Endothelial cell of umbilical vein (primary cell): ENCODE data around the gene GCSH.

ENCODE experiments used
- CTCF ChIP-seq, 2 donors: IDR thresholded peaks; 1 replicate in 1 of 2; 2 replicates in 1 of 2; pipeline ENCODE4 v1.5.1; 2011; ENCODE audit warnings: low read length in 2 of 2, mild to moderate bottlenecking in 2 of 2, moderate library complexity in 2 of 2, control low read depth in 1 of 2, inconsistent platforms in 1 of 2, low read depth in 1 of 2; ENCODE audit not compliant: insufficient read depth in 1 of 2; ENCODE audit errors: extremely low read depth in 1 of 2
- FOS ChIP-seq: IDR thresholded peaks from 2 replicates; pipeline ENCODE4 v1.6.1; 2011; ENCODE audit warnings: mild to moderate bottlenecking, low read length, moderate library complexity, borderline replicate concordance; ENCODE audit not compliant: insufficient read depth
- POLR2A ChIP-seq: IDR thresholded peaks from 2 replicates; pipeline ENCODE4 v1.6.1; 2012; ENCODE audit warnings: low read depth, mild to moderate bottlenecking, control low read depth, low read length
- POLR2AphosphoS5 ChIP-seq: IDR thresholded peaks from 2 replicates; pipeline ENCODE4 v1.6.1; 2012; ENCODE audit warnings: low read depth, mild to moderate bottlenecking, control low read depth, low read length, moderate library complexity; ENCODE audit not compliant: insufficient read depth

GRCh38 chr16:81035398-81035974 is 60.7 kb downstream of the GCSH start, which contains the start of gene ATMIN:
- peak; percentile 85 for TF ChIP-seq POLR2AphosphoS5
- peak; percentile 89 to 96 for TF ChIP-seq CTCF (IDR thresholded peaks at IDR 0.05; ENCODE audit: extremely low read depth in 1 of 2, insufficient read depth in 1 of 2, low read depth in 1 of 2, low read length in 2 of 2)
- no peak for TF ChIP-seq POLR2A
- TF ChIP-seq FOS = no peak
